AG04450 (cell line): ENCODE results near the gene GRK3. TPM values are rescaled to one million over a fixed set of nuclear protein-coding genes. Genes with fewer than 3 reads are reported as not detected.

Source experiments
- CTCF ChIA-PET: fragments of 300-600, 350-600 bp; formaldehyde crosslinking; extraction: SDS; loops from one replicate; lab custom pipeline; 2022; ENCODE audit warnings: antibody characterized with exemption, inconsistent platforms; lab: Charles Lee
- POLR2A ChIA-PET: fragments of 350-600 bp; formaldehyde crosslinking; extraction: SDS; loops from one replicate; lab custom pipeline; 2021; ENCODE audit warnings: antibody characterized with exemption, inconsistent platforms; lab: Yijun Ruan, JAX
- DNase-seq: peaks from one replicate; pipeline ENCODE4 v3.0.0-alpha.2; 2011; ENCODE audit warnings: low read depth, low spot score
- H3K27ac ChIP-seq: one replicate; pipeline ENCODE4 v1.5.1; 2012; ENCODE audit warnings: low read depth, low read length, control low read depth
- H3K27me3 ChIP-seq: one replicate; pipeline ENCODE4 v1.6.0; 2012; ENCODE audit warnings: low read length; ENCODE audit not compliant: control insufficient read depth, insufficient read depth
- H3K4me3 ChIP-seq: 2 replicates; pipeline ENCODE4 v1.5.1; 2011; ENCODE audit warnings: mild to moderate bottlenecking, low read depth, low read length, control low read depth
- H3K9me3 ChIP-seq: 2 replicates; pipeline ENCODE4 v1.5.1; 2012; ENCODE audit warnings: low read length; ENCODE audit not compliant: control insufficient read depth, insufficient read depth
- polyA plus RNA-seq: library from polyadenylated mRNA; depleted of rRNA; stranded (reverse); fragments of >200 nt; gene quantifications from 2 replicates; pipeline ENCODE4 v1.2.3, GENCODE V29; 2011
- TF ChIP-seq, protein P1 (sequence below): IDR thresholded peaks from 2 replicates; pipeline ENCODE4 v1.5.1; 2011; ENCODE audit warnings: low read depth, low read length, control low read depth, inconsistent platforms

GRK3 gene
- polyA plus RNA-seq, 1 experiment = 0.72 TPM

DNA sequence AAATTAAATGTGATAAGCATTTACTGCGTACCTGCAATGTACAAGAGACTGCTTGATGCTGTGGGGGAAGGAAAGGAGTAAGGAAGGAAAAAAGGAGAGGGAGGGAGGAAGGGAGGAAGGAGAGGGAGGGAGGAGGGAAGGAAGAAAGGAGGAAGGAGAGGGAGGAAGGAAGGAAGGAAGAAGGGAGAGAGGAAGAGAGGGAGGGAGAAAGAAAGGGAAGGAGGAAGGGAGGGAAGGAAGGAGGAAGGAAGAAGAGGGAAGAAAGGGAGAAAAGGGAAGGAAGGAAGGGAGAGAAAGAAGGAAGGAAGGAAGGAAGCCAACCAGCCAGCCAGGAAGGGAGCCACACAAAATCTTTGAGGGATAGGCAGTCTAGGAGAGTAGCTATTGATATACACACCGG is 133.5 kb downstream of the GRK3 start:
- TF ChIP-seq, protein P1, sequence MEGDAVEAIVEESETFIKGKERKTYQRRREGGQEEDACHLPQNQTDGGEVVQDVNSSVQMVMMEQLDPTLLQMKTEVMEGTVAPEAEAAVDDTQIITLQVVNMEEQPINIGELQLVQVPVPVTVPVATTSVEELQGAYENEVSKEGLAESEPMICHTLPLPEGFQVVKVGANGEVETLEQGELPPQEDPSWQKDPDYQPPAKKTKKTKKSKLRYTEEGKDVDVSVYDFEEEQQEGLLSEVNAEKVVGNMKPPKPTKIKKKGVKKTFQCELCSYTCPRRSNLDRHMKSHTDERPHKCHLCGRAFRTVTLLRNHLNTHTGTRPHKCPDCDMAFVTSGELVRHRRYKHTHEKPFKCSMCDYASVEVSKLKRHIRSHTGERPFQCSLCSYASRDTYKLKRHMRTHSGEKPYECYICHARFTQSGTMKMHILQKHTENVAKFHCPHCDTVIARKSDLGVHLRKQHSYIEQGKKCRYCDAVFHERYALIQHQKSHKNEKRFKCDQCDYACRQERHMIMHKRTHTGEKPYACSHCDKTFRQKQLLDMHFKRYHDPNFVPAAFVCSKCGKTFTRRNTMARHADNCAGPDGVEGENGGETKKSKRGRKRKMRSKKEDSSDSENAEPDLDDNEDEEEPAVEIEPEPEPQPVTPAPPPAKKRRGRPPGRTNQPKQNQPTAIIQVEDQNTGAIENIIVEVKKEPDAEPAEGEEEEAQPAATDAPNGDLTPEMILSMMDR = no peak
- Histone ChIP-seq H3K4me3 (no peak overlapping the region), H3K27ac (no peak overlapping the region), H3K27me3 (no peaks in the 10 kb centered on the region), H3K9me3 (no peaks in the 10 kb centered on the region)
- ChIA-PET POLR2A (no interaction called here), CTCF (interaction anchor here (0.9 kb wide), 1 partner anchor 236 kb away, joined by 5 read pairs; no protein-coding TSS in a partner anchor)
- DNase-seq = no peak

DNA sequence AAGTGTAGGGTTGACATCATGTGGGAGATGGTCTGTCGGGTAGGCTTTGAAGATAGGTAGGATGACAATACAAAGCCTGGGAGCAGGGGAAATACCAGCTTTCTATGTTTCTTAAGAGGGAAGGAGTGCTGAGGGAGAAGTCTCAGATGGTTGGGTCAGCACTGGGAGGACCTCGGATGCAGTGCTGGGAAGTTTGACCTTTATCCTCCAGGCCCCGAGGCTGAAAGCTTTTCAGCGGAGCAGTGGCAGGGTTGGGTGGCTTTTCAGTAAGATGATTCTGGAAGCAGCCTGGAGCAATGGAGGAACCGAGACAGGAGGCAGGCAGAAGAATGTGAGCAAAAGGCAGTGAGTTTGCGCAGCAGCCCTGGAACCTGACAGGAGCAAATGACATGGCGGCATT is 134.0 kb downstream of the GRK3 start:
- TF ChIP-seq, protein P1 = no peak
- POLR2A ChIA-PET = no interaction called here
- CTCF ChIA-PET = interaction anchor here (0.9 kb wide), 1 partner anchor 236 kb away, joined by 5 read pairs; no protein-coding TSS in a partner anchor
- H3K9me3 ChIP-seq = no peaks in the 10 kb centered on the region
- H3K4me3 ChIP-seq = no peak overlapping the region
- H3K27ac ChIP-seq = no peak overlapping the region
- DNase-seq = no peak
- H3K27me3 ChIP-seq = no peaks in the 10 kb centered on the region

DNA sequence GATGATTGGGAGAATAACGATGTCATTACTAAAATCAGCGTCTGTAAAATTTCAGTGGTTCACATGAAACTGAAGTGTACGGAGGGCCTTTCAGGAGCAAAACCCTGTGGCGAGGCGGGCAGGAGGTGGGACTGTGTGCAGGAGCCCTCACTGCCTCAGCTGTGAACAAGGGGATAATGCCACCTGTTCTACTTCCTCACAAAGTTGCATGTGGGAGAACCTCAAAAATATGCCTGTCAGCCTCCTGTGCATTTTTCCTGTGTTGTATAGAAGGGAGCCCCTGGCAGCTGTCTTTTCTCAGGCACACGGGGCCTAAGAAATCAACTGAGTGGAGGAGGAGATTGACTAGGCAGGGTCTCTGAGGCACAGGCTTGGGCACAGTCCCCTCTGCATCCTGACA is 134.5 kb downstream of the GRK3 start:
- Histone ChIP-seq H3K9me3 (no peaks in the 10 kb centered on the region), H3K27me3 (no peaks in the 10 kb centered on the region), H3K27ac (no peak overlapping the region), H3K4me3 (no peak overlapping the region)
- TF ChIP-seq, protein P1 = no peak
- ChIA-PET CTCF (no interaction called here), POLR2A (no interaction called here)
- DNase-seq = no peak

DNA sequence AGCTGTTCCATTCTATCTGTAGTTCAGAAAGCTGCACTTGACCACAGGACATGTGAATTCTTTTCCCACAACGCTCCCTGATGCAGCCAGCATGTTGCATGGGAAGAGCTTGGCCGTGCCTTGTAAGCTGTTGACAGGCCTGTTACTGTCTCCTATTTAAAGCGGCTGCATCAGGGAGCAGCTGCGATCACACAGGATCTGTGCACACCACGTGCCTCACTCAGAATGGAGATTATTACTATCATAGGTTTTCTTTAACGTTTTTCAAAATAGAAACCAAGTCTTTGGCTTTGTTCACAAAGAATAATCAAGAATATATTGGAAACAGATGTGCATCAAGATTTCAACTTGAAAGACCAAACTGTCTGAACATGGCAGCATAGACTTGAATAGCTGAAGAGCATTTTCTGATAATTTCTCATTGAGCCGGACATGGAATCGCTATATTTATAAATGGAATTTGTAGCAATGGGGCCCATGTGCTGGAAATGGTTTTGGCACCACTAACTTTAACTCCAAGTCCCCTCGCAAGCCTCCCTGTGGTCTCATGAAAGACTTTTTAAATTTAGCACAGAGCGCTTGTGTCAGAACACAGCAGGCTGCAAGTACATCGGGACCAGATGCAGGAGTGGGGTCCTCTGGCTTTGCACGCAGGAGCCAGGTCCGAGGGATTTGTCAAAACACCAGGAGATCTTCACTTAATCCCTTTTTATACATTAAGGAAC is 136.7 kb downstream of the GRK3 start:
- Histone ChIP-seq H3K9me3 (no peaks in the 10 kb centered on the region), H3K4me3 (no peak overlapping the region), H3K27ac (no peak overlapping the region), H3K27me3 (no peaks in the 10 kb centered on the region)
- no peak for DNase-seq
- ChIA-PET CTCF (interaction anchor here (0.6 to 2.5 kb wide), 3 partner anchors 72 to 253 kb away, joined by 3 to 21 read pairs (median 3); no protein-coding TSS in a partner anchor), POLR2A (no interaction called here)
- TF ChIP-seq, protein P1 = no peak

DNA sequence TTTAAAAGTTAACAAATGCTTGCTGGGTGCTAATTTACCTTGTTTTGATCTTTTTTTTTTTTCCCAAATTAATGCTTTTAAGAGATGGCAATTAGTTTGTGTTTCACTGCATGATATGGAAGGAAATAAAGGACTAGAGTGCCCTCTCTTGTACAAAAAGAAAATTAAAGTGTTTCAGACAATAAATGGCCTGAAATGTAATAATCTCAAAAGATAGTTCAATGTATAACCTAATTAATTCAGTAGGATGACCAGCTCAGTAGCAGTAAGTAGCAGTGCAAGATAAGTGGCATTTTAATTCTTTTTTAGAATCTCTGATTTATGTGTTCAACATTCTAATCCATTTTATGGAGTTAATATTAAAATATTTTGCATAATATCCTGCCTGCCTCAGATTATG is 137.6 kb downstream of the GRK3 start:
- CTCF ChIA-PET = interaction anchor here (1.8 to 2.5 kb wide), 2 partner anchors 240 to 254 kb away, joined by 7 to 21 read pairs; no protein-coding TSS in a partner anchor
- TF ChIP-seq, protein P1 = peak; percentile 37
- H3K27me3 ChIP-seq = no peaks in the 10 kb centered on the region
- DNase-seq = no peak
- no peaks in the 10 kb centered on the region for H3K9me3 ChIP-seq
- POLR2A ChIA-PET = no interaction called here
- H3K4me3 ChIP-seq = no peak overlapping the region
- H3K27ac ChIP-seq = no peak overlapping the region
